Smooth muscle cell of the brain vasculature (primary cell): Measurements from ENCODE around the gene CMIP.
"Not testable (repeated sequence)": the region's sequence is repeated elsewhere in the genome, so short reads cannot be mapped to it uniquely, and the experiment has no call there.

Experiments used
- DNase-seq: peaks from one replicate; pipeline ENCODE4 v3.0.0-alpha.2; 2012; ENCODE audit warnings: low read depth, low spot score

Gene CMIP

DNA sequence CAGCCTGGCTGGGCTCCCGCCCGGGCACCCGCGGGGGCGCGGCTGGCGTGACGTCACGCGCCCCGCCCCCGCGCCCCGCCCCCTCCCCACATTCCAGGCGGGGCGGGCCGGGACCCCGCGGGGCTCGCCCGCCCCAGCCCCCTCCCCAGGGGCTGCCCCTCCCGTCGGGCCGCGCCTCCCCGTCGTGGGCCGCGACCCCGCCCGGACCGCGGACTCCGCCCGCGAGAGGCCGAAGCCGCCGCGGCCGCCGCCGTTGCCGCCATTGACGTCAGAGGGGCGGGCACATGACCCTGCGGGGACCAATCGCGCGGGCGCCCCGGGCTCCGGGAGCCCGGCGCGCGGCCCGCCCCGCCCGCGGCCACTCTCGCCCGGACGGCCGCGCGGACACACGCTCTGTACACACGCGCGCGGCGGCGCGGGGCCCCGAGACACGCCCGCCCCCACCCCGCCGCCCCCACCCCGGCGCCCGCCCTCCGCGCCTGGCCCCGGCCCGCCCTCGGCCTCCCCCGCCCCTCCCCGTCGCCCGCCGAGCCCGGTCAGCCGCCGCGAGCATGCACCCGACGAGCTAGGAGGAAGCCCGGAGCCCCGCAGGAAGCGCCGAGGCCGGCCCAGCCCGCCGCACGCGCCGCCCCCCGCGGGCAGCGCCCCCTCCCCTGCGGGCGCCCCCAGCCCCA is at the start of gene CMIP:
TSS of gene CMIP (plus strand) at position 361 of the 674 bp plus-strand sequence.
- peak; percentile 29 for DNase-seq

DNA sequence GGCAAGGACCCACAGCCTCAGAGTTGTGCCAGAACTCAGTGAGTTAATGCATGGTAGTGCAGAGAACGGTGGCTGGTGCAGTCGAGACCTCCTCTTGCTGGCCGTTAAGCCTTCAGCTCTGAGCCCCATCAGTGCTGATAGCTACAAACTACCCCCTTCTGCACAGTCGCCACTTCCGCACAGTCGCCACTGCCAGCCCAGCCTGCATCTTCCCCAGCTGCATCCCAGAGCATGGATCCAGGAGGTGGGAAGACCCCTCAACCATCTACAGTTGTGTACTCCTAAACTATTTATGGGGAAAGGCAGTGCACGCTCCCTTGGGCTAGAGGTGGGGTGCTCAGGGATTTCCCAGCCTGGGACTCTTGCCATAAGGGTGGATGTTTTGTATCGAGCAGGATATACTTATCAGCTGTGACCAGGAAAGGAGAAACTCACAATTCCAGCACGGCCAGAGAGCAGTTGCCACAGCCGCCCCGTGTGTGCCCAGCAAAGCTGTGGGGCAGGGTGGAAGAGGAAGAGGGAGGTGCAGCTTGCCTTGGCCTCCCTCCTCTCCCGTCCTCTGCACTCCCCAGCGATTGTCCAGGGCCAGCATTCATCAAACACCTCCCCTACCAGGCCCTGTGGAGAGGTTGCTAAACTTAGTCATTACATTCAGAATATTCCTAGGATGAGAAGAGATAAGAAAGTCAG is 49.5 kb upstream of the CMIP start:
- no peak for DNase-seq

DNA sequence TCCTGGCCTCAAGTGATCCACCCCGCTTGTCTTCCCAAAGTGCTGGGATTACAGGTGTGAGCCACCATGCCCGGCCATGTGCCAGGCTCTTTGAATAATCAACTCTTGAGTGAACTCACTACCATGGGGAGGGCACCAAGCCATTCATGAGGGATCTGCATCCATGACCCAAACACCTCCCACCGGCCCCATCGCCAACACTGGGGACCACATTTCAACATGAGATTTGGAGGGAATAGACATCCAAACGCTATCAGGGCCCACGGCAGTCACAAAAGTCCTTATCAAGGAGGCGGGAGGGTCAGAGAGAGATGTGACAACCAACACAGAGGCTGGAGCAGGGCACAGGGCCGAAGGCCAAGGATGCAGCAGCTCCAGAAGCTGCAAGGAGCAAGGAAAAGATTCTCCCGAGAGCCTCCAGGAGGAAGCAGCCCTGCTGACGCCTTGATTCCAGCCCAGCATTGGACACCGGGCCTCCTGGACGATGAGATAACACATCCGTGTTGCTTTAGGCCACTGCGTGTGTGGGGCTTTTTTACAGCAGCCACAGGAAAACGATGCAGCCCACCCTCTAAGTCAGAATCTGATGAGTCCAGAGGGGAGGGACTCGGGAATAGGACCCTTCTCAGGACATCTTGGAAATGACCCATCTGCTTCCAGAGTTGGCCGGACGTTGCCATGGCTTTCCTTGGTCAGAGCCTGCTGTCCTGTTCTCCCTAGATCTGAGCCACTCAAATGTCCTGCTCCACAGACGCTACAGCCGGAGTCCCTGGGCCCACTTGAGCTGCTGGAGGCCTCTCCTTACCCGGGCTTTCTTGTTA is 47.3 kb upstream of the CMIP start:
- DNase-seq: no peak

DNA sequence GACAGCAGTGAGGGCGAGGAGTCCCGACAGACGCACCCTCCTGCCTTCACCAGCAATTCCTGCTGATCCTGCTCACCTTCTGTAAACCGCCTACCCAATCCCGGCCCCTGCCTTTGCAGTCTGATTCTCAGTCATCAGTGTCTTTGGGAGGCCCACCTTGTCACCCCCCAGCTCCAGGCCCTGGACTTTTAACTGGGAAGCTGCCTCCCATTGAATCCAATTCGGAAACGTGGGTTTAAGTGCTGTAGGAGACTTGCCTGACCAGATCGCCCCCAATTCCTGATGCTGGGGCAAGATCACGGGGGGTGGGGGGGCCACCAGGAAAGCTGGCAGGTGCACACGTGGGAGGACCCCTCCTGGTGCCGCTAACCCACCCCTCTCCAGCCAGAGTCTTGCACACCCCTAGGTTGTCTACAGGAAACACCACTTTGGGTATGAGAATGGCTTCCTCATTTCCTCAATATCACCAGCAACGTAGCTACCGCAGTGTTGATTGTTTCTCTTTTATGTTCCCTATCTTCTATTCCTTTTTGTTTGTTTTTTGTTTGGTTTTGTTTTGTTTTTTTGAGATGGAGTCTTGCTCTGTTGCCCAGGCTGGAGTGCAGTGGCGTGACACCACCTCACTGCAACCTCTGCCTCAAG is 46.6 kb upstream of the CMIP start:
- no peak for DNase-seq

DNA sequence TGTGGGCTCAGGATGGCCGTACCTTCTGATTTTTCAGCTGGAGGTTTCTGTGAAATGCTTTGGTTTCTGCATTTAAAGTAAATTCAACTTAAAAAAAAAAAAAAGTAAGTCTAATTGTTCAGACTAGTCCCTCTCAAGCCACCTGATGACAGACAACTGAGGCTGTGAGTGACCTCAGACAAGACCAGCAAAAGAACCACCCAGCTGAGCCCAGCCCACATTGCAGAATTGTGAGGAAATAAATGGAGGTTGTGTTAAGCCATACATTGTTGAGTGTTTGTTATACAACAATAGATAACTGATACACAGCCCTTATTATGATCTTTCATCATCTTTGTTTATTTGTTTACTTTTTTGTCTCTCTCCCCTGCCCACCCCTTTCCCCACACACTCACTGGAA is 44.7 kb upstream of the CMIP start:
- no peak for DNase-seq

DNA sequence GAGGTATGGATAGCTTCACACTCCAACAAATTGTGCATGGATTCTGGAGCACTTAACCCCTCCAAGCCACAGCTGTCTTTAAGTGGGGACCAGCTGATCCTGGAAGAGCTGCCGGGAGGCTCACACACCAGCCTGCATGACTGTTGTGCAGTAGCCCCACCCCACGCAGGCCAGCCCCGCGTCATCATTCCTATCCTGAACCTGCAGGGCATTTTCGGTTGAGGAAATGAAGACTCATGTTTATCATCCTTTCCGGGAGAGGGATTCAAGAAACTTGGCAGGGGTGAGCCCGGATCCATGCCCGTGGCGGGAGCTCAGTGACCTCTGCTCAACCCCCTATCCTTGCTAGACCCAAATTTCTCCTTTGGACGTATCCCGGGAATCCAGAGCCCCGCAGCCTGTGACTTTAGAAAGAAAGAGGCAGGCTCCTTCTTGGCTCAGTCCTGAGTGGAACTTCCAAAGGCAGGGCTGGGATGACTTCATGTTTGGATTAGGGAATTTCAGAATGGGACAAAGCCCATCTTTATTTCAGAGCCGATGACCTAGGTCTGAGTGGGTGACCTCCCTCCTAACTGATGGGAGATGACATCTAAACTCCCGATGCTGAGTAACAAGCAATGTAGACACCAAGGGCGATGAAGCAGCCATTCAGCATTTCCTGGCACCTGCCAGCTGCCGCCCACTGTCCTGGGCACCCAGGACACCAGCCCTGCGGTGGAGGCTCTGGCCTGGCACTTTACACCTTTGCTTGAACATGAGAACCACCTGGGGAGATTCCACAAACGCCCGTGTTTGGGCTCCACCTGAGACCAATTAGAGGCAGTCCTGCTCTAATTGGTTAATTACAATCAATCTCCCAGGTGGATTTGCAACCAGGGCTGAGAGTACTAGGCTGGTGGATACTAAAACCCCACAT is 43.3 kb upstream of the CMIP start:
- peak; percentile 10 for DNase-seq

DNA sequence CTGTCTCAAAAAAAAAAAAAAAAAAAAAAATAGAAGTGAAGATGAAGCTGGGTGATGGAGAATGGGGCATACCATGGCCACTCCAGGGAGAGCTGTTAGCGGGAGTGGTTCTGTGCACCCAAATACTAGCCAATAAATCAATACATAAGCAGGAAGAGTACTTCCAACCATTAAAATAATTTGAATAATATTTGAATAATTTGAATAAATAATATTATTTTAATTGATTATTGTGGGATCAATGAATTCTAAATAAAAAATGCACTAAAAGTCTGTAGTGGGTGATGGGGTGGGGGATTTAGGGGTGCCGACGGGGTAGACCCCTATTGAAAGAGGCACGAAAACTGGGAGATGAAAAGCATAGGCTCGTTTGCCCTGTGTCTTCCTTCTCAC is 41.4 kb upstream of the CMIP start:
- no peak for DNase-seq

DNA sequence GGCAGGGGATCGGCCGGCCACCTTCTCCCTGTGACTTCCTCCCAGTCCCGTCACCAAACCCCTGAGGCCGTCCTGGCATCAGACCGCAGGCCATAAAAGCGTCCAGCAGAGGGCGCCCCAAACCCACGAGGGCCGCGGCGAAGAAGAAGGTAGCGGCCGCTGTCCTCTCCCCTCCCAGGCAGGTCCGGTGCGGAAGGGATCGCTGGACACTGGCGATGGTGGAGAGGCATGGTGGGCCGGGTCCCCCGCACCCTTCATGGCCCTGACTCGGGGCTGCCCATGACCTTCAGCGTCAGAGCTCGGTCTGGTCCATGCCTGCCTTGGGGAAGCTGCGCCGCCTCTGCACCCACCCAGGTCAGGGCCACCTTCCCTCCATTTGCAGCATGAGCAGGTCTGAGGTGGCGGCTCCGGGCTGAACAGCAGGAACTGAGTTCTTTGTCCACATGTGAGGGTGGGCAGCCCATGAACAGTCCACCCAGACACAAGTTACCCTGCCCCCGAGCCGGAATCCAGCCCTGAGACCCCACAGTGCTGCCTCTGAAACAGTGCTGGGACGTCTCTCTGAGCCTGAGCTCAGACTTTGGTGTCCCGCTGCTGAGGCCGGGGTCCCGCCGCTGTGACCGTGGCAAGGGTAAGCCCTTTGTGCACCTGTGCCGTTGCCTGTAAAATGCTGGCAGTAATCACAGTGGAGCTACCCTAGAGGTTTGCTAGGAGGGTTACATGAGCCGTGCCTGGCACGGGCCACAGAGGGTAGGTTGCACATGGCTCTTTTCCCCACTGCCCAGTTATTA is 40.8 kb upstream of the CMIP start:
- peak; percentile 35 for DNase-seq

DNA sequence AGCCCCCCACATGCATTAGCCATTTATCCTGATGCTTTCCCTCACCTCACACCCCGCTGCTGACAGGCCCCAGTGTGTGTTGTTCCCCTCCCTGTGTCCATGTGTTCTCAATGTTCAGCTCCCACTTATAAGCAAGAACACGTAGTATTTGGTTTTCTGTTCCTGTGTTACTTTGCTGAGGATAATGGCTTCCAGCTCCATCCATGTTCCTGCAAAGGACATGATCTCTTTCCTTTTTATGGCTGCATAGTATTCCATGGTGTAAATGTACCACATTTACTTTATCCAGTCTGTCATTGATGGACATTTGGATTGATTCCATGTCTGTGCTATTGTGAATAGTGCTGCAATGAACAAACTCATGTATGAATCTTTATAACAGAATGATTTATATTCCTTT is 39.6 kb upstream of the CMIP start:
- not testable (repeated sequence) for DNase-seq

DNA sequence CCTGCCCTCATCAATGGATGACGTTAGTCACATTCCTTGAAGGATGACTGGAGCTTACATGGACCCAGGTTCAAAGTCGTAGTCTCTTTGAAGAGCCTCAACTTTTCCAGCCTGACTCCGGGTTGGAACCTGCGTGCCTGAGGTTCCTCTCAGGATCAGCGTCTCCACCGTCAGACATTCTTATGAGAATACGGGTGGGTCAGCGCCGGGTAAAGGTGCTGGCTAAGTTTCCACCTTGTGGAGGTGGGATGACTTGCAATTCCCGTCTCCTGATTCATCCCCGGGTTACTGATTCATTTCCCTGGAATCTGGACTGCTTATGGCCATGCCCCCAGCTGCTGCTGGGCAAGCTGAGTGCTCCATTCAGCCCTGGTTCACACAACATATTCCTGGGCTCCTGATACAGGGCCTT is 38.9 kb upstream of the CMIP start:
- DNase-seq: no peak

DNA sequence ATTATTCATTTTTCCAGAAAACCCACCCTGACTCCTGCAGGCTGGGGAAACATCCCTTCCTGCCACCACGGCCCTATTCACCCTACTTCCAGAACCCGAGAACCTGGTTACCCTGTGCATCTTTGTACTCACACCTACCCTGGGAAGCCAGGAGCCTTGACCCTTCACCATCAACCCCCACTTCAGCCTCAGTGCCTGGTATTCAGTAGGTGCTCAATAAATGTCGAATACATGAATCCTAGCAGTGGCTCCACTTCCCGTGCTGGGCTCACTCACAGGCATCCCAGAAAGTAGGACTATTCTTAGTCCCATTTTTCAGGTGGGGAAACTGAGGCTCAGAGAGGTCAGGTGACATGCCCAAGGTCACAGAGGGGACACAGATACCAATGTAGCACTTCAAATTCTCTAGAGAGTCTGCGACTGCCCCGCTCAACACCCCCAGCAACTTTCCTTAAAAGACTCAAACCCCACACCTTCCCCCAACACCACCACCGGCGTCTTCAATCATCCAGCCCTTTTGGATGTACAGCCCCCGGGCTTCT is 36.1 kb upstream of the CMIP start:
- DNase-seq: no peak

DNA sequence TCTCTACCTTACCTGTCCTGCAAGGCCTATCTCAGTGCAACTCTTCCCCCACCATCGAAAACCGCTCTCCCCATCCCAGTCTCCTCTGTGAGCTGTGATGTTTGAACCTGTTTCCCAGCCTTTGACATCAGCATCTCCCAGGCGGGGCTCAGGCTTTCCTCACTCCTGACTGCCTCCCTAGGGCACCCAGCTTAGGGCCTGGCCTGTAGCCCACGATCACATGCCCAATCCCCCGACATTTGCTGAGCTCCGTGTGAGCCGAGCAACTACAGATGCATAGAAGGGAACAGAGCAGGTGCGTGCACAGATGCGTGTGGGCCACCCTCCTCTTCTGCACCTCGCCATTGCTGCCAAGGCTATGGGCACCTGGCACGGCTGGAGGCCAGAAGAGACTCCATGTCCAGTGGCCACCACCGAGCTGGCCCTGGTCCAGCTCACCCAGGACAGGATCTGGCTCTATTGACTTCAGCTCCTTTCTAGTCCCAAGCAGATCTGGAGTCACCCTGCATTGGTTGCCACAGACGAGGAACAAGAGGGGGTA is 35.5 kb upstream of the CMIP start:
- no peak for DNase-seq

DNA sequence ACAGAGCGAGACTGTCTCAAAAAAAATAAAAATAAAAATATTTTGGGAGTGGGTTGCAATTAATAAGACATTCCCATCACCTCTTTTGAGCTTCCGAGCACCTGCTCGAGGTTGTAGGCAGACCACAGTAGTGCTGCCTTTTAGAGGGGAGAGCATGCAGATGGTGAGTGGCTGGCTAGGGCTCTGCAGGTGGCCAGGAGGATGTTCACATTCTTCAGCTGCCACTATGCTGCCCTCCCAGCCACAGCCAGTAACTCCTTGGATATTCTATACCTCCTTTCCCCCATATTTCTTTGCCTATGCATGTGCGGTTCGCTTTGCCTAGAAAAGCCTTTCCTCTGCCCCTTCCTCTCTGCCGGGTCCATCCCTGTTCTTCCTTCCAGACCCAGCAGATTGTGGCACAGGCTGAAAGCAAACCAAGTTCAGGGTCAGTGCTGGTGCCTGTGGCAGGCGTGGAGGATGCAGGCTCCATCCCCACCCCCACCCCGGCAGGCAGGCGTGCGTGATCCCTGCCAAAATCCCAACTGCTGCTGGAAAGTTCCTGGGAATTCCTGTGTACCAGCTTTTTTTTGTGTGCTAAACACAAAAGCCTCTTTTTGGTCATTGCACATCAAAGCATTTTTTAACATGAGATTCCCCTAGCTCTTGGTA is 33.8 kb upstream of the CMIP start:
- no peak for DNase-seq

DNA sequence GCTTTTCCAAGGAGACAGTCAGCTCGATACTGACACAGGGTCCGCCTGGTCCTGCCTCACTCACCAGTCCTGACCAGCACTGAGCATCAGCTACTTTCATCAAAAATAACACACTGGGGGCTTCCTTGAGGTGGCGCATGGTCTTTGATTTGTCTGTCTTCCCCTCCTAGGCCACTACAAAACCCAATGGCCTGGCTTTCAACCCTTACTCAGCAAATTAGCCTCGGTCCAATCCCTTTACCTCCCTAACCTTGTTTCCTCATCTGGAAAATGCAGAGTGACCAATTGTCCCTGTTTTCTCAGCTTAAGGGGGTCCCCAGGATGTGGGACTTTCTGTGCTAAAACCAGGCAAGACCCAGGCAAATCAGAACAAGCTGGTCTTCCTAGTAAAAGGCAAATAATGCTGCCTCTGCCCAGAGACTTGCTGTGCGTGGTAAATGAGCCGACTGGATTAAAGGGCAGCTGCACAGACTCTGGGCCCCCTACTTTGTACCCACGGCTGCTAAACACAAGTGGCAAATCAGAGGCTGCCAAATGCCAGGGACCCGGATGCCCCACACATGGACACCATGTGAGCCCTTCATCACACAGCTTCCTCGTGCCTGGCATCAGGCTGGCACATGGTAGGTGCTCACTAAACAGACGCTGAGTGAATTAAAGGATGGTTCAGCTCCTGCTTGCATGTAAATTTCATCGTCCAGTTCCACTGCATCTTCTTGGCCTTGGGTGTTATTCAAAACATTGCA is 31.2 kb upstream of the CMIP start:
- DNase-seq: no peak

DNA sequence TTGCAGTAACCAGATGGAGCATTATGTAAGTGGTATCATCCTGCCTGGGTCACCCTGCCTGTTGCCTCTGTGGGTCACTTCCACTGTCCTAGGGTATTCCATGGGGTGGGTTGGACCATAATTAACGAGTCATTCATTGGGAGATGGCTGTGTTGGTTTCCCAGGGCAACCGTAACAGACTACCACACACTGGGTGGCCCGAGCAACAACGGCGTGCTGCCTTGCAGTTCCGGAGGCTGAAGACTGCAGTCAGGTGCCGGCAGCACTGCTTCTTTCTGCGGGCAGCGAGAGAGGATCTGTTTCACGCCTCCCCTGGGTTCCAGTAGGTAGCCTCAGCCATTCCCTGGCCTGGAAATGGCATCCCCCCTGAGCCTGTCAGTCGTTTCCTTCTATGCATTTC is 28.9 kb upstream of the CMIP start:
- DNase-seq: no peak

DNA sequence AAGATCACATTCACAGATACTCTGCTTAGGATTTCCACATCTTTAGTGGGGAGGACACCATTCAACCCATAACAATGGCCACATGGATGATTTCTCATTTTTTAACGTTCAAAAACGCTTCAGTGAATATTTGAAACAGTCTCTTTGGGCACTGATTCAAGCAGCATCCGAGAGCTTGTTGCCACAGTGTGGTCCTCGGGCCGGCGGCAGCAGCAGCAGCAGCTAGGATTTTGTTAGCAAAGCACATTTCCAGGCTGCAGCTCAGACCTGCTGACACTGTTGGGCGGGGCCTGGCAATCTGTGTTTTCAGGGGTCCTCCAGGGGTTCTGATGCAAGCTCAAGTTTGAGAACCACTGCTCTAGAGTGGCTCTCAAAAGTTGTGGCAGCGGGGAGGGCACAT is 27.9 kb upstream of the CMIP start:
- no peak for DNase-seq

DNA sequence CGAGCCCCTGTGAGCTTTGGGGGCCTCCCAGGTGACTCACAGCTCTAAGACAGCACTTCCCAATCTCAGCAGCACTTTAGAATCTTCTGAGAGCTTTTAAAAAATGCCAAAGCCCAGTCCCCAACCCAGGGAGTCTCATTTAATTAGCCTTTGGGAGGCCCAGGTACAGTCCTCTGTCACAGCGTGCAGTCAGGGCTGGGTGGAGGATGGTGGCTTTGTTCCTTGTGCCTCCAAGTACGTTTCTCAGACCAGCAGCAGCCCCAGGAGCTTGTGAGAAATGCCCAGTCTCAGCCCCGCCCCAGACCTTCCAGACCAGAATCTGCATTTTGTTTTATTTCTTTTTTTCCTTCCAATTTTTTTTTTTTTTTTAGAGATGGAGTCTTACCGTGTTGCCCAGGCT is 27.4 kb upstream of the CMIP start:
- no peak for DNase-seq

DNA sequence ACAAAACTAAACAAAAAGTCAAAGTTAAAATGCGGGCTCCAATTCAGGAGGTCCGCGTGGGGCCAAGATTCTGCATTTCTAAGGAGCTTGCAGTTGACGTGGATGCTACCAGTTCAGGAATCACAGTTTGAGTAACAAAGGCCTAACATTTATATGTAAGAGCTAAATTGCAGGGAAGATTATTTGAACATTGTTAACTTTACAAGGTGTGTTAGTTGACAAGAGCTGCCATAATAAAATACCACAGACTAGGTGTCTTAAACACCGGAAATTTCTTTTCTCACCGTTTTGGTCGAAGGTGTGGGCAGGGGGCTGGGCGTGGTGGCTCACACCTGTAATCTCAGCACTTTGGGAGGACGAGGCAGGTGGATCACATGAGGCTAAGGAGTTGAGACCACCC is 24.8 kb upstream of the CMIP start:
- no peak for DNase-seq

DNA sequence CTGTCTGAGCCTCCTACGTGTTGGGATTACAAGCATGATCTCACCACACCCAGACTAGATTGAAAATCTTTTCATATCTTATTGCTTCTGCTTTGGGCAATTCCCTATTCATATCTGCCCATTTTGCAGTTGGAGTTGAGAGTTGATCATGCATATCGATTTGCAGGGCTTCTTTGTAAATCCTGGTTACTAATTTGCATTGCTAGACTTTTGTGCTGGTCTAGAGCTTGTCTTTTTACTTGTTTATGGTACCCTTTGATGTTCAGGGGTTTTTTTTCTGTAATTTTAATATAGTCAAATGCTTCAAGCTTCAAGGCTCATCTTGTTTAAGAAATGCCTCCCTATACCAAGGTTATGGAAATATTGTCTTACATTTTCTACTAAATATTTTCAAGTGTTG is 23.5 kb upstream of the CMIP start:
- DNase-seq: no peak
